NCI-H1092 treated with DMSO at 0.1 percent for 48 hours (cell line): ENCODE data around the gene CNKSR3.
"Not testable (repeated sequence)": the region's sequence is repeated elsewhere in the genome, so short reads cannot be mapped to it uniquely, and the experiment has no call there.

Experiments used
- DNase-seq: peaks from one replicate; lab custom pipeline; 2025; lab: John Stamatoyannopoulos, UW

CNKSR3 gene

GRCh38 chr6:154510144-154510905, at the start of gene CNKSR3:
TSS of gene CNKSR3 (minus strand) at chr6:154510685. CDS start at chr6:154510114, 571 bp downstream.
- peak; percentile 96 for DNase-seq

GRCh38 chr6:154558984-154559383, 48.5 kb upstream of the CNKSR3 start:
- no peak for DNase-seq

- no peak for DNase-seq
These were observed 48.0 kb upstream of the CNKSR3 start for GRCh38 chr6:154558513-154558912.

- DNase-seq = no peak
These were observed 44.7 kb upstream of the CNKSR3 start for GRCh38 chr6:154555073-154555677.

- DNase-seq = no peak
These were observed 44.0 kb upstream of the CNKSR3 start for GRCh38 chr6:154554491-154554890.

GRCh38 chr6:154550779-154551178, 40.3 kb upstream of the CNKSR3 start:
- no peak for DNase-seq

GRCh38 chr6:154549179-154549578, 38.7 kb upstream of the CNKSR3 start:
- DNase-seq = no peak

- peak; percentile 47 for DNase-seq
These were observed 37.8 kb upstream of the CNKSR3 start for GRCh38 chr6:154548130-154548830.

- no peak for DNase-seq
These were observed 33.1 kb upstream of the CNKSR3 start for GRCh38 chr6:154543628-154544027.

GRCh38 chr6:154542747-154543146, 32.3 kb upstream of the CNKSR3 start:
- no peak for DNase-seq

GRCh38 chr6:154541837-154542236, 31.4 kb upstream of the CNKSR3 start:
- not testable (repeated sequence) for DNase-seq

- no peak for DNase-seq
These were observed 29.2 kb upstream of the CNKSR3 start for GRCh38 chr6:154539593-154540269.

- DNase-seq = no peak
These were observed 28.2 kb upstream of the CNKSR3 start for GRCh38 chr6:154538640-154539191.

GRCh38 chr6:154537511-154538325, 27.2 kb upstream of the CNKSR3 start:
- DNase-seq = no peak

GRCh38 chr6:154536999-154537398, 26.5 kb upstream of the CNKSR3 start:
- no peak for DNase-seq

GRCh38 chr6:154536255-154536654, 25.8 kb upstream of the CNKSR3 start:
- no peak for DNase-seq

GRCh38 chr6:154535851-154536250, 25.4 kb upstream of the CNKSR3 start:
- no peak for DNase-seq

- no peak for DNase-seq
These were observed 24.7 kb upstream of the CNKSR3 start for GRCh38 chr6:154535147-154535546.

- DNase-seq = no peak
These were observed 24.0 kb upstream of the CNKSR3 start for GRCh38 chr6:154534531-154534930.

- DNase-seq = no peak
These were observed 21.9 kb upstream of the CNKSR3 start for GRCh38 chr6:154532426-154532825.

GRCh38 chr6:154529957-154530356, 19.5 kb upstream of the CNKSR3 start:
- no peak for DNase-seq
